GM12873 (cell line): ENCODE results near the gene DDX46.

ENCODE experiments used
- TF ChIP-seq, protein P1 (sequence below): IDR thresholded peaks from 2 replicates; pipeline ENCODE4 v1.5.1; 2012; ENCODE audit warnings: low read depth, mild to moderate bottlenecking, moderate library complexity, low read length, control low read depth; ENCODE audit not compliant: insufficient read depth; ENCODE audit errors: missing control alignments

The DDX46 gene

DNA sequence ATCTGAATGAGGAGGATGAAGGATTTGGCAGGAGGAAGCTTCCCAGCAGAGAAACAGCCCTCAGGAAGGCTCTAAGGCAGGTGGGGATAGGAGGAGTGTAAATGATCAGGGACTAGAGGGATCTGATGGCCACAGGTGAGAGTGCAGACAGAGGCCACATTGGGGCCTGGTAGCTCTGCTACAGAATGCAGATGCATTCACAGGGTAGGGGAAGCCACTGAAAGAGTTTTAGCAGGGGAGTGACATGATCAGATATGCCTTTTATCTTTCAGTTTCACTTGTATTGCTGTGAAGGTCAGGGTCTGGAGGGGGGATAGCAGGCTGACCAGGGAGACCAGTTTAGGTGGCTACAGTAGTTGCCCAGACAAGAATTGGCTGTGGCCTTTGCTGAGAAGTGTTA, 118.6 kb downstream of the DDX46 start:
- TF ChIP-seq, protein P1, sequence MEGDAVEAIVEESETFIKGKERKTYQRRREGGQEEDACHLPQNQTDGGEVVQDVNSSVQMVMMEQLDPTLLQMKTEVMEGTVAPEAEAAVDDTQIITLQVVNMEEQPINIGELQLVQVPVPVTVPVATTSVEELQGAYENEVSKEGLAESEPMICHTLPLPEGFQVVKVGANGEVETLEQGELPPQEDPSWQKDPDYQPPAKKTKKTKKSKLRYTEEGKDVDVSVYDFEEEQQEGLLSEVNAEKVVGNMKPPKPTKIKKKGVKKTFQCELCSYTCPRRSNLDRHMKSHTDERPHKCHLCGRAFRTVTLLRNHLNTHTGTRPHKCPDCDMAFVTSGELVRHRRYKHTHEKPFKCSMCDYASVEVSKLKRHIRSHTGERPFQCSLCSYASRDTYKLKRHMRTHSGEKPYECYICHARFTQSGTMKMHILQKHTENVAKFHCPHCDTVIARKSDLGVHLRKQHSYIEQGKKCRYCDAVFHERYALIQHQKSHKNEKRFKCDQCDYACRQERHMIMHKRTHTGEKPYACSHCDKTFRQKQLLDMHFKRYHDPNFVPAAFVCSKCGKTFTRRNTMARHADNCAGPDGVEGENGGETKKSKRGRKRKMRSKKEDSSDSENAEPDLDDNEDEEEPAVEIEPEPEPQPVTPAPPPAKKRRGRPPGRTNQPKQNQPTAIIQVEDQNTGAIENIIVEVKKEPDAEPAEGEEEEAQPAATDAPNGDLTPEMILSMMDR, result no peak

GRCh38 chr5:134878403-134878802, 119.8 kb downstream of the DDX46 start:
- TF ChIP-seq, protein P1, result no peak

DNA sequence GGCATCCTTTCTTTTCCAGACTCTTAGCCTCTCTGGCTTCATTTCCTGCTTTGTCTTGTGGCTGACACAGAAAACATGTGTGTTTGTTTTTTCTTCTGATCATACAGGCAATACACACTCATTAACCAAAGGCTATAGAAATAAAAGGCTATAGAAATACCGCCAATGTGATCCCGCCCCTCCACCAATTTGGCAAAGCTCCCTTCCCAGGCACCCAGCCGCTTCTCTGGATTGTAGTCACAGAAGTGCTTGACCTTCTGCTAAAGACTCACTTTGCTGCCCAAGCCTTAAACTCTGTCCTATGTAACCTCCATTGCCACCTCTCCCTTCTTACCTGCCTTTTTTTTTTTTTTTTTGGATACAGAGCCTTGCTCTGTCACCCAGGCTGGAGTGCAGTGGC, 120.9 kb downstream of the DDX46 start:
- TF ChIP-seq, protein P1, result no peak
